Gastrocnemius medialis (tissue), 4 donors: ENCODE measurements around the gene CELF3. TPM values are rescaled to one million over a fixed set of nuclear protein-coding genes. Genes with fewer than 3 reads are reported as not detected.

Experiments
- ATAC-seq, 2 donors: fragments of 150-250 bp; one replicate each; pipeline ENCODE4 v1.9.1; 2016
- DNase-seq, 2 donors: peaks; one replicate each; pipeline ENCODE4 v3.0.0-alpha.2; 2019
- H3K27ac ChIP-seq, 4 donors: fragments of 200-600 bp; sonication (generic); 1 replicate in 1 of 4; 2 replicates in 3 of 4; pipeline ENCODE4 v1.5.1; 2016 to 2018; ENCODE audit warnings: mild to moderate bottlenecking in 2 of 4, moderate library complexity in 1 of 4
- H3K27me3 ChIP-seq, 3 donors: fragments of 200-600 bp; sonication (generic) in 2 of 3; 1 replicate in 1 of 3; 2 replicates in 2 of 3; pipeline versions ENCODE4 v1.5.1 to v1.6.0; 2016 to 2019; ENCODE audit warnings: mild to moderate bottlenecking in 1 of 3, moderate library complexity in 1 of 3
- H3K36me3 ChIP-seq, 2 donors: fragments of 200-600 bp; sonication (generic) in 1 of 2; one replicate each; pipeline ENCODE4 v1.5.1; 2017 to 2018
- H3K4me1 ChIP-seq, 2 donors: fragments of 200-600 bp; sonication (generic) in 1 of 2; one replicate each; pipeline ENCODE4 v1.5.1; 2016 to 2017; ENCODE audit warnings: mild to moderate bottlenecking in 2 of 2
- H3K4me3 ChIP-seq, 4 donors: fragments of 200-600 bp; sonication (generic) in 3 of 4; 1 replicate in 1 of 4; 2 replicates in 3 of 4; pipeline ENCODE4 v1.5.1; 2016 to 2019; ENCODE audit warnings: mild to moderate bottlenecking in 2 of 4
- H3K9me3 ChIP-seq, 3 donors: fragments of 200-600 bp; sonication (generic) in 2 of 3; 1 replicate in 1 of 3; 2 replicates in 2 of 3; pipeline ENCODE4 v1.5.1; 2016 to 2019
- CTCF ChIP-seq, 5 experiments: fragments of 450-650 bp in 3 of 5; fragments of 200-600 bp in 2 of 5; sonication (generic) in 2 of 5; IDR thresholded peaks in 4 of 5; conservative IDR thresholded peaks in 1 of 5; 1 replicate in 4 of 5; 2 replicates in 1 of 5; pipeline ENCODE4 v1.5.1; 2016 to 2019; ENCODE audit warnings: antibody characterized with exemption in 5 of 5, mild to moderate bottlenecking in 3 of 5, moderate library complexity in 3 of 5
- POLR2A ChIP-seq, 2 donors: fragments of 450-650 bp; IDR thresholded peaks; one replicate each; pipeline ENCODE4 v1.6.1; 2017; ENCODE audit warnings: antibody characterized with exemption in 2 of 2, mild to moderate bottlenecking in 2 of 2, moderate library complexity in 2 of 2
- in situ Hi-C, 4 donors: fragments of 200-750 bp; cut with MboI; loops; one replicate each; pipeline versions ENCODE4 v1.15.0 to v1.8.0; 2017; ENCODE audit warnings: low sequenced_read_pairs in 4 of 4
- intact Hi-C: fragments of 100-400 bp; cut with DNase I; formaldehyde crosslinking; loops from one replicate; pipeline ENCODE4 v1.15.1; 2023; ENCODE audit warnings: low total_unique reads
- total RNA-seq, 4 donors: library from RNA; depleted of rRNA; stranded (reverse); fragments of >200 nt; gene quantifications; one replicate each; pipeline versions ENCODE4 v1.1.0 to v1.2.3, GENCODE V29; 2016

CELF3 gene
- total RNA-seq, 4 donors from 2014 or later: not detected

- peaks cover 0 to 7% of the 10 kb centered on the region in 2 donors for H3K4me1 ChIP-seq
- in situ Hi-C loops: no loop called here
- intact Hi-C loops: no loop called here
- ATAC-seq (no peak), DNase-seq (no peak)
- TF ChIP-seq POLR2A (IDR thresholded peaks at IDR 0.05) (no peak), CTCF (IDR thresholded peaks at IDR 0.05 in 4 of 5, conservative IDR thresholded peaks at IDR 0.05 in 1 of 5) (no peak)
- no peak overlapping the region for H3K4me3 ChIP-seq
- H3K36me3 ChIP-seq: no peaks in the 10 kb centered on the region
- H3K9me3 ChIP-seq: no peaks in the 10 kb centered on the region
- no peak overlapping the region for H3K27ac ChIP-seq
- peaks cover 13 to 28% (median 23%) of the 10 kb centered on the region in 3 donors for H3K27me3 ChIP-seq
These were observed 1.5 kb downstream of the CELF3 start for GRCh38 chr1:151714820-151715725.

- in situ Hi-C loops: no loop called here
- intact Hi-C loops: no loop called here
- no peaks in the 10 kb centered on the region for H3K36me3 ChIP-seq
- H3K27me3 ChIP-seq: peaks cover 13 to 28% (median 23%) of the 10 kb centered on the region in 3 donors
- DNase-seq: no peak
- peaks cover 0 to 6% of the 10 kb centered on the region in 2 donors for H3K4me1 ChIP-seq
- no peak overlapping the region for H3K4me3 ChIP-seq
- ATAC-seq: no peak
- no peaks in the 10 kb centered on the region for H3K9me3 ChIP-seq
- no peak overlapping the region for H3K27ac ChIP-seq
- TF ChIP-seq CTCF (IDR thresholded peaks at IDR 0.05 in 4 of 5, conservative IDR thresholded peaks at IDR 0.05 in 1 of 5) (no peak), POLR2A (IDR thresholded peaks at IDR 0.05) (no peak)
These were observed 2.7 kb downstream of the CELF3 start for GRCh38 chr1:151713874-151714273.

GRCh38 chr1:151713044-151713443 lies 3.6 kb downstream of the CELF3 start:
- Histone ChIP-seq H3K36me3 (no peaks in the 10 kb centered on the region), H3K9me3 (no peaks in the 10 kb centered on the region), H3K27me3 (peaks cover 13 to 26% (median 23%) of the 10 kb centered on the region in 3 donors), H3K4me1 (peaks cover 0 to 6% of the 10 kb centered on the region in 2 donors), H3K4me3 (no peak overlapping the region), H3K27ac (no peak overlapping the region)
- intact Hi-C loops: no loop called here
- no peak for TF ChIP-seq CTCF (IDR thresholded peaks at IDR 0.05 in 4 of 5, conservative IDR thresholded peaks at IDR 0.05 in 1 of 5)
- no peak for TF ChIP-seq POLR2A (IDR thresholded peaks at IDR 0.05)
- in situ Hi-C loops: no loop called here
- DNase-seq: no peak
- ATAC-seq: no peak

- Histone ChIP-seq H3K4me1 (no peaks in the 10 kb centered on the region), H3K27ac (no peak overlapping the region), H3K36me3 (no peaks in the 10 kb centered on the region), H3K4me3 (no peak overlapping the region), H3K9me3 (no peaks in the 10 kb centered on the region), H3K27me3 (peaks cover 9 to 15% (median 15%) of the 10 kb centered on the region in 3 donors)
- intact Hi-C loops (no loop called here), in situ Hi-C loops (no loop called here)
- no peak for ATAC-seq
- no peak for DNase-seq
- TF ChIP-seq POLR2A (IDR thresholded peaks at IDR 0.05) (no peak), CTCF (IDR thresholded peaks at IDR 0.05 in 4 of 5, conservative IDR thresholded peaks at IDR 0.05 in 1 of 5) (no peak)
These were observed 4.7 kb downstream of the CELF3 start for GRCh38 chr1:151711951-151712350.
